ENCODE data around the gene SLC6A12.

The SLC6A12 gene

DNA sequence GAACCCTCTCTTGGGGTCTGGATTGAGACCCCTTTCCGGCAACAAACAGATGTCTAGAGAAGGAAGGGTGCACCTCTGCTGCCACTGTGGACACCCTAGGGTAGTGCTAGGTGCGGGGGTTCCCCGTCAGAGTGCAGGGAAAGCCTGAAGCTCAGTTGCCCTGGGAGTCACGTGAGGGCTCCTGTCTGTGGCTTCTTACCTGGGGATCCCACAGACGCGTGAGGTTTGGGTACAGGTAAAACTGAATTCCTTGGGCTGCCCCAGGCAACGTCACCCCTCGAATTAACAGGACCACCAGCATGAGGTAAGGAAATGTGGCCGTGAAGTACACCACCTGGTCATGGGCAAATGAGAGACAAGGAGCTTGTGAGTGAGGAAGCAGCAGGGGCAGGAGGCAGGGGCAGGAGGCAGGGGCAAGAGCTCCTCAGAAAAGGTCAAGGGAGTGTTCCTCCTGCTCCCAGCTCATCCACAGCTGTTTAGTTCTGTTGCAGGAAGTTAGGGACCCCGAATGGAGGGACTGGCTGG, 21.0 kb upstream of the SLC6A12 start:
- Histone ChIP-seq H3K27ac (ENCODE audit: low read depth, low read length) (no peak overlapping the region), H3K9ac (ENCODE audit: low read depth, low read length) (no peak overlapping the region), H3K27me3 (ENCODE audit: control insufficient read depth, insufficient read depth, low read length) (no peaks in the 10 kb centered on the region), H3K36me3 (ENCODE audit: control insufficient read depth, insufficient read depth, low read length) (no peaks in the 10 kb centered on the region), H3K4me1 (ENCODE audit: control insufficient read depth, insufficient read depth, low read length) (peaks cover 5% of the 10 kb centered on the region), H3K4me3 (ENCODE audit: low read depth, low read length) (no peak overlapping the region), H3K9me3 (ENCODE audit: control insufficient read depth, insufficient read depth, low read length) (peaks cover 11% of the 10 kb centered on the region; the same call in 1 of the 2 replicates)

- no peak overlapping the region for H3K27ac ChIP-seq (ENCODE audit: low read depth, low read length)
- H3K4me3 ChIP-seq (ENCODE audit: low read depth, low read length): no peak overlapping the region
- H3K4me1 ChIP-seq (ENCODE audit: control insufficient read depth, insufficient read depth, low read length): peaks cover 5% of the 10 kb centered on the region
- no peaks in the 10 kb centered on the region for H3K27me3 ChIP-seq (ENCODE audit: control insufficient read depth, insufficient read depth, low read length)
- peaks cover 11% of the 10 kb centered on the region; the same call in 1 of the 2 replicates for H3K9me3 ChIP-seq (ENCODE audit: control insufficient read depth, insufficient read depth, low read length)
- H3K9ac ChIP-seq (ENCODE audit: low read depth, low read length): no peak overlapping the region
- H3K36me3 ChIP-seq (ENCODE audit: control insufficient read depth, insufficient read depth, low read length): no peaks in the 10 kb centered on the region
Observed at GRCh38 chr12:234019-234418, 20.1 kb upstream of the SLC6A12 start.

GRCh38 chr12:233615-233968, 19.6 kb upstream of the SLC6A12 start:
- Histone ChIP-seq H3K36me3 (ENCODE audit: control insufficient read depth, insufficient read depth, low read length) (no peaks in the 10 kb centered on the region), H3K4me3 (ENCODE audit: low read depth, low read length) (no peak overlapping the region), H3K9ac (ENCODE audit: low read depth, low read length) (no peak overlapping the region), H3K27ac (ENCODE audit: low read depth, low read length) (no peak overlapping the region), H3K9me3 (ENCODE audit: control insufficient read depth, insufficient read depth, low read length) (peaks cover 11% of the 10 kb centered on the region; the same call in 1 of the 2 replicates), H3K27me3 (ENCODE audit: control insufficient read depth, insufficient read depth, low read length) (no peaks in the 10 kb centered on the region), H3K4me1 (ENCODE audit: control insufficient read depth, insufficient read depth, low read length) (peaks cover 5% of the 10 kb centered on the region)

DNA sequence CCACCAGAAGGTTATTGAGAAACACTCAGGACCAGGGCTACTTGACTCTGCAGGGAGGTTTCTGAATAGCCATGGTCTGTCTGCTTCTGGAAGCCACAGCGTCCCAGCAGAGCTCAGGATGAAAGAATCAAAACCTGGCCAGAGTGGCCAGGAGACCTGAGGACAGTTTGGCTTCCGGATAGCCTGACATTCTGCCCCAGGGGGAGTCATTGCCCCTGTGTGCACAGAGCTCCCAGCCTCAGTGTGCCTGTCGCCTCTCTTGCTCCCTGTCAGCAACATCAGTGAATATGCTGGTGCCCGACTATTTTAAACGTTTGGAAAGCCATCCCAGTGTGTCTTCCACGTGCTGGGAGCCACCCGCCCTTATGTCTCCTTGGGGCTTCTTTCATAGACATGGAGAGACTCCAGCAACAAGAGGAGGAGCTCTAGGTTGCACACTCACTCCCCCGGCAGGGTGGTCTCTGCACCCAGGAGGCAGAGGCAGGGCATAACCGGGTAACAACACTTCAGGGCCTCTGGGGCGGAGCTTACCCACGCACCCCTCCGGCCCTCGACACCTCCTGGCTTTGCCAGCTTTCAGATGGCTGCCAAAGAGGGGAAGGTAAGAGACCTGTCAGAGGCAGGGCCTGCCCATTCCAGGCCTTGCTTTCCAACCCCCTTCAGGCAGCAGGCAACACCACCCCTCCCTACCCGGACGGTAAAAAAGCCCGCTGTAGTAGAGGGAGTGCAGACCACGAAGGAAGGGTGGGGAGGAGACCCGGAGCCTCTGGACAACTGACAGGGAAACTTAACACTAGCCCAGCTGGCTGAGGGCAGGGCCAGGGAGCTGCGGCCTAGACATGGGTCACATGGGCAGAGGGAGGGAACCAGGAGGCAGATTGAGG, 19.0 kb upstream of the SLC6A12 start:
- Histone ChIP-seq H3K4me1 (ENCODE audit: control insufficient read depth, insufficient read depth, low read length) (peaks cover 5% of the 10 kb centered on the region), H3K27me3 (ENCODE audit: control insufficient read depth, insufficient read depth, low read length) (no peaks in the 10 kb centered on the region), H3K36me3 (ENCODE audit: control insufficient read depth, insufficient read depth, low read length) (no peaks in the 10 kb centered on the region), H3K4me3 (ENCODE audit: low read depth, low read length) (no peak overlapping the region), H3K9ac (ENCODE audit: low read depth, low read length) (no peak overlapping the region), H3K9me3 (ENCODE audit: control insufficient read depth, insufficient read depth, low read length) (peaks cover 11% of the 10 kb centered on the region; the same call in 1 of the 2 replicates), H3K27ac (ENCODE audit: low read depth, low read length) (no peak overlapping the region)

DNA sequence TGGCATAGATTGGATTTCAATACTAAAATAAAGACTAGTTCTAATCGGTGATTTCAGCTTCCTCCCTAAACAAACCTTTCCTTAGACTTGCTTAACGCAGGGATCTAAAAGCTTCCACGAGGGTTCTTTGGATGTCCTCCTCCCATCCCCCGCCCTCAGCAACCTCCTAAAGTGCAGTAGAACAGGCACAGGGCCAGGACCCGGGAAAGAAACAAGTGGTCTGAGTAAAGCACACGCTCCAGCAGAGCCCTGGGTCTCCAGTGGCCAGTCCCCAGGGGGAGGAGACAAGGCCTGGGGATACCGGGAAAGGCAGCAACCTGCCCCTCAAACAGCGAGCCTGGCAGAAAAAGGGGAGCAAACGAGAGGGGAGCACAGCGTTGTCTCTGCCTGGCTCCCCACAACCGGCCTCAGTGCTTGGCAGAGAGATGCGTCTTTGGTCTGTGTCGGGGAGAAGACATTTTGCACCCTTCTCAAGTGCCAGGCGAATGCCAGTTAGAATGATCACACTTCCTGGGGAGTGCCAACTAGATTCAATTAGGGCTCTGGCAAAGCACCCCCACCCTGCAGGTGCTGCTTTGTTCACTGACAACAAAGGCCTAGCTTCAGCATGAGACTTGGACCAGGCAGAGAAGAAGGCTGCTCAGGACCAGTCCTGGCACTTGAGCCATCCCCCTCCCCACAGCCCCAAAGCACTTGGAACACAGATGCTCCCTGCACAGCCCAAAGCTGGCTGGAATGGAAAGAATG, 17.1 kb upstream of the SLC6A12 start:
- Histone ChIP-seq H3K9me3 (ENCODE audit: control insufficient read depth, insufficient read depth, low read length) (no peaks in the 10 kb centered on the region; the same call in 1 of the 2 replicates), H3K27me3 (ENCODE audit: control insufficient read depth, insufficient read depth, low read length) (no peaks in the 10 kb centered on the region), H3K36me3 (ENCODE audit: control insufficient read depth, insufficient read depth, low read length) (no peaks in the 10 kb centered on the region), H3K4me3 (ENCODE audit: low read depth, low read length) (no peak overlapping the region), H3K27ac (ENCODE audit: low read depth, low read length) (no peak overlapping the region), H3K9ac (ENCODE audit: low read depth, low read length) (no peak overlapping the region), H3K4me1 (ENCODE audit: control insufficient read depth, insufficient read depth, low read length) (peaks cover 5% of the 10 kb centered on the region)

- Histone ChIP-seq H3K9ac (ENCODE audit: low read depth, low read length) (no peak overlapping the region), H3K4me3 (ENCODE audit: low read depth, low read length) (no peak overlapping the region), H3K27me3 (ENCODE audit: control insufficient read depth, insufficient read depth, low read length) (no peaks in the 10 kb centered on the region), H3K27ac (ENCODE audit: low read depth, low read length) (no peak overlapping the region), H3K4me1 (ENCODE audit: control insufficient read depth, insufficient read depth, low read length) (peaks cover 5% of the 10 kb centered on the region), H3K36me3 (ENCODE audit: control insufficient read depth, insufficient read depth, low read length) (no peaks in the 10 kb centered on the region), H3K9me3 (ENCODE audit: control insufficient read depth, insufficient read depth, low read length) (no peaks in the 10 kb centered on the region)
Observed at GRCh38 chr12:229441-230191, 15.7 kb upstream of the SLC6A12 start.

DNA sequence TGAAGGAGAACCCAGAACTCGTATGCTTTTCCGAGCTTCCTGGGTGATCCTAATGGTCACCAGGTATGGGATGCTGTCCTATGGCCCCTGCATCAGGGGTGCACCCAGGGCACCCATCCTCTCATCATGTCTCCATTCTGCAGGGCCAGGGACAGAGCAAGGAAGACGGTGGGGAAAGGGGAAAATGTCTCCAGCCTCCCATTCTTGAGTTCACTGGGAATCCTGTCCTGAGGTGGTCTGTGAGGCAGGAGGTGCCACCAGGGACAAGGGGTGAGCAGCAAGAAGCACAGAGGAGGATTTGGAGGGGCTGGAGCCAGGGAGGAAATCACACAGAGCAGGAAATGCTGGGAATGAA, 14.9 kb upstream of the SLC6A12 start:
- Histone ChIP-seq H3K4me3 (ENCODE audit: low read depth, low read length) (no peak overlapping the region), H3K27ac (ENCODE audit: low read depth, low read length) (no peak overlapping the region), H3K36me3 (ENCODE audit: control insufficient read depth, insufficient read depth, low read length) (no peaks in the 10 kb centered on the region), H3K9ac (ENCODE audit: low read depth, low read length) (no peak overlapping the region), H3K9me3 (ENCODE audit: control insufficient read depth, insufficient read depth, low read length) (no peaks in the 10 kb centered on the region), H3K27me3 (ENCODE audit: control insufficient read depth, insufficient read depth, low read length) (no peaks in the 10 kb centered on the region), H3K4me1 (ENCODE audit: control insufficient read depth, insufficient read depth, low read length) (peaks cover 5% of the 10 kb centered on the region)

GRCh38 chr12:227923-228845, 14.2 kb upstream of the SLC6A12 start:
- H3K9ac ChIP-seq (ENCODE audit: low read depth, low read length): no peak overlapping the region
- H3K4me3 ChIP-seq (ENCODE audit: low read depth, low read length): no peak overlapping the region
- no peaks in the 10 kb centered on the region for H3K27me3 ChIP-seq (ENCODE audit: control insufficient read depth, insufficient read depth, low read length)
- H3K4me1 ChIP-seq (ENCODE audit: control insufficient read depth, insufficient read depth, low read length): peaks cover 5% of the 10 kb centered on the region
- no peak overlapping the region for H3K27ac ChIP-seq (ENCODE audit: low read depth, low read length)
- H3K36me3 ChIP-seq (ENCODE audit: control insufficient read depth, insufficient read depth, low read length): no peaks in the 10 kb centered on the region
- H3K9me3 ChIP-seq (ENCODE audit: control insufficient read depth, insufficient read depth, low read length): no peaks in the 10 kb centered on the region

DNA sequence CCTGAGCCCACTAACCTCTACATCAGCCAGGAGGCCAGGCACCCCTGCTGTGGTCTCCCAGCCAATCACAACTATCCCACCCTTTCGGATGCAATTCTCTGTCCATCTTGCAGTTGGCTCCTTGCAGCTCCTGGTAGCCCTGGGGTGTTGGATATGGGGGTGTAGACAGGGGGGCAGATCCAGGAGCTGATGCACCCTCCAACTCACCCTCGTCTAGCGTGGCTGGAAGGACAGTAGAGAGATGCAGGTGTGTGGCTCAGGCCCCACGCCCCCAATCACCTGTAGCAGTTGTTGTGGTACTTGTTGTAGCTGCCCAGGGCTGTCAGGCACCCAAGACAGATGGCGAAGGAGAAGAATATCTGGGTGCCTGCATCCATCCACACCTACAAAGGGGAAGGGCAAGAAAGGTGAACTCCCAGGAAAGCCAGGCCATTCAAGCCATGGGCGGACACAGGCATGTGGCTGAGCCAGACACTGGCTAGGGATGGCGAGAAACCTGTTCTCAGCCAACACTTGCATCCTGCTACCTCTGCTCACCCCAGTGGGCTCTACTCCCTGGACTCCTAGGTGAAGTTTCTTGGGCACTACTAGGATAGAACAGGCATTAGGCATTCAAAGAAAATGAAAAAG, 13.4 kb upstream of the SLC6A12 start:
- no peaks in the 10 kb centered on the region for H3K9me3 ChIP-seq (ENCODE audit: control insufficient read depth, insufficient read depth, low read length)
- H3K9ac ChIP-seq (ENCODE audit: low read depth, low read length): no peak overlapping the region
- H3K36me3 ChIP-seq (ENCODE audit: control insufficient read depth, insufficient read depth, low read length): no peaks in the 10 kb centered on the region
- peaks cover 5% of the 10 kb centered on the region for H3K4me1 ChIP-seq (ENCODE audit: control insufficient read depth, insufficient read depth, low read length)
- no peak overlapping the region for H3K4me3 ChIP-seq (ENCODE audit: low read depth, low read length)
- H3K27ac ChIP-seq (ENCODE audit: low read depth, low read length): no peak overlapping the region
- no peaks in the 10 kb centered on the region for H3K27me3 ChIP-seq (ENCODE audit: control insufficient read depth, insufficient read depth, low read length)

- no peak overlapping the region for H3K4me3 ChIP-seq (ENCODE audit: low read depth, low read length)
- no peaks in the 10 kb centered on the region for H3K9me3 ChIP-seq (ENCODE audit: control insufficient read depth, insufficient read depth, low read length)
- no peaks in the 10 kb centered on the region for H3K36me3 ChIP-seq (ENCODE audit: control insufficient read depth, insufficient read depth, low read length)
- no peaks in the 10 kb centered on the region for H3K27me3 ChIP-seq (ENCODE audit: control insufficient read depth, insufficient read depth, low read length)
- no peak overlapping the region for H3K27ac ChIP-seq (ENCODE audit: low read depth, low read length)
- H3K4me1 ChIP-seq (ENCODE audit: control insufficient read depth, insufficient read depth, low read length): peaks cover 5% of the 10 kb centered on the region
- H3K9ac ChIP-seq (ENCODE audit: low read depth, low read length): no peak overlapping the region
Observed at GRCh38 chr12:226401-226800, 12.4 kb upstream of the SLC6A12 start.

Data from HUES48 (cell line).